IPS DF 6.9 (cell line): ENCODE measurements around the gene TMEM41B.

Source experiments
- DNase-seq: peaks from one replicate; pipeline ENCODE4 v3.0.0-alpha.2; 2013; ENCODE audit warnings: low read depth, low spot score
- H3K27ac ChIP-seq: one replicate; pipeline ENCODE4 v1.5.1; 2013; ENCODE audit warnings: low read length, control low read depth
- H3K27me3 ChIP-seq: 2 replicates; pipeline ENCODE4 v1.6.1; 2013; ENCODE audit warnings: mild to moderate bottlenecking, low read length; ENCODE audit not compliant: control insufficient read depth, insufficient read depth
- H3K36me3 ChIP-seq: 2 replicates; pipeline ENCODE4 v1.6.1; 2013; ENCODE audit warnings: low read length; ENCODE audit not compliant: control insufficient read depth, insufficient read depth
- H3K4me1 ChIP-seq: 2 replicates; pipeline ENCODE4 v1.6.1; 2013; ENCODE audit warnings: low read length; ENCODE audit not compliant: control insufficient read depth, insufficient read depth
- H3K4me3 ChIP-seq: 2 replicates; pipeline ENCODE4 v1.5.1; 2013; ENCODE audit warnings: mild to moderate bottlenecking, low read length
- H3K9me3 ChIP-seq: 2 replicates; pipeline ENCODE4 v1.6.1; 2013; ENCODE audit warnings: low read length, inconsistent platforms; ENCODE audit not compliant: control insufficient read depth, insufficient read depth
- WGBS: extraction: QIAGEN DNeasy Blood & Tissue Kit; methylation state at CpG from one replicate; pipeline ENCODE4 v1.1.7; 2013; ENCODE audit warnings: mixed read lengths, missing lambda C conversion rate; ENCODE audit not compliant: insufficient read length, insufficient coverage; 5-methylcytosine and 5-hydroxymethylcytosine counted together

Gene TMEM41B

DNA sequence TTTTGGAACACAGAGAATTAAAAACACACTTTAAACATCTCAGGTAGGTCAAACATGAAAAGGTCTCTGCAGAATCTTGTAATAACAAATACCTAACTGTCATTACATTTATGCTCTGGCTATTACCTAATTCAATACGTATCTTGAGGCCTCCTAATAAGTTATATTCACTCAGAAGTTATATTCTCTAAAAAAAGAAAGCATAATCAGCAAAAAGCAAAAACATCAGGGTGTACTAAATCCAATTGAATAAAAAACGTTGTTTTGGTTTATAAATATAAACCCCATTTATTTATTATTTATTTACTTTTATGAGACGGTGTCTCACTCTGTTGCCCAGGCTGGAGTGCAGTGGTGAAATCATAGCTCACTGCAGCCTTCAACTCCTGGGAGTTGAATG lies 10.2 kb downstream of the TMEM41B start:
- Histone ChIP-seq H3K27me3 (no peaks in the 10 kb centered on the region), H3K9me3 (no peaks in the 10 kb centered on the region), H3K4me3 (no peak overlapping the region), H3K27ac (no peak overlapping the region), H3K4me1 (no peaks in the 10 kb centered on the region), H3K36me3 (no peaks in the 10 kb centered on the region)
- DNase-seq, result no peak
- WGBS, result no CpG with 5 or more reads among the region's 3 CpGs

GRCh38 chr11:9302448-9302847 lies 11.9 kb downstream of the TMEM41B start:
- Histone ChIP-seq H3K27ac (no peak overlapping the region), H3K36me3 (no peaks in the 10 kb centered on the region), H3K4me3 (no peak overlapping the region), H3K9me3 (no peaks in the 10 kb centered on the region), H3K27me3 (no peaks in the 10 kb centered on the region), H3K4me1 (no peaks in the 10 kb centered on the region)
- no CpG with 5 or more reads among the region's 3 CpGs for WGBS
- no peak for DNase-seq

DNA sequence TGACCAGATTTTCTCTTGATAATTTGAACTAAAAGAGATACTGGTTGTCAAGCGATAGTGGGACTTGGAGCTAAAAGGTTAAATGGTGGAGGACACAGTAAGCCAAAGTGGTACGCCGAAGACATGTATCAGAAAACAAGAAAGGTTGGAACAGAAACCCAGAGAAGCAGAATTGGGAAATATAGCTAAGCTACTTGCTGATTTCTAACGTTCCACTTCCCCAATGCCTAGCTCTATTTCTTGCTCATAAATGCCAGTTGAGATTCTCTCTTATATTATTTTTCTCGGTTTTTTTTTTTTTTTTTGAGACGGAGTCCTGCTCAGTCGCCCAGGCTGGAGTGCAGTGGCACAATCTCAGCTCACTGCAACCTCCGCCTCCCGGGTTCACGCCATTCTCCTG lies 12.7 kb downstream of the TMEM41B start:
- Histone ChIP-seq H3K27ac (no peak overlapping the region), H3K9me3 (no peaks in the 10 kb centered on the region), H3K36me3 (no peaks in the 10 kb centered on the region), H3K4me3 (no peak overlapping the region), H3K27me3 (no peaks in the 10 kb centered on the region), H3K4me1 (no peaks in the 10 kb centered on the region)
- WGBS, result no CpG with 5 or more reads among the region's 10 CpGs
- no peak for DNase-seq

DNA sequence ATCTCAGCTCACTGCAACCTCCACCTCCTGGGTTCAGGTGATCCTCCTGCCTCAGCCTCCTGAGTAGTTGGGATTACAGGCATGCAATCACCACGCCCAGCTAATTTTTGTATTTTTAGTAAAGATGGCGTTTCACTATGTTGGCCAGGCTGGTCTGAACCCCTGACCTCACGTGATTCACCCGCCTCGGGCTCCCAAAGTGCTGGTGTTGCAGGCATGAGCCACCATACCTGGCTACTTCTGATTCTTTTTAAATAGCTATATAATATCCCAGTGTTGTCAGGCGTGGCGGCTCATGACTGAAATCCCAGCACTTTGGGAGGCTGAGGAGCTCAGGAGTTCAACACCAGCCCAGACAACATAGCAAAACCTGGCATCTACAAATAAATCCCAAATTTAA lies 20.7 kb downstream of the TMEM41B start:
- H3K27ac ChIP-seq, result no peak overlapping the region
- no peak for DNase-seq
- H3K4me3 ChIP-seq, result no peak overlapping the region
- H3K9me3 ChIP-seq, result no peaks in the 10 kb centered on the region
- H3K4me1 ChIP-seq, result no peaks in the 10 kb centered on the region
- peaks cover 5% of the 10 kb centered on the region; the same call in 1 of the 2 replicates for H3K36me3 ChIP-seq
- no CpG with 5 or more reads among the region's 7 CpGs for WGBS
- H3K27me3 ChIP-seq, result no peaks in the 10 kb centered on the region

DNA sequence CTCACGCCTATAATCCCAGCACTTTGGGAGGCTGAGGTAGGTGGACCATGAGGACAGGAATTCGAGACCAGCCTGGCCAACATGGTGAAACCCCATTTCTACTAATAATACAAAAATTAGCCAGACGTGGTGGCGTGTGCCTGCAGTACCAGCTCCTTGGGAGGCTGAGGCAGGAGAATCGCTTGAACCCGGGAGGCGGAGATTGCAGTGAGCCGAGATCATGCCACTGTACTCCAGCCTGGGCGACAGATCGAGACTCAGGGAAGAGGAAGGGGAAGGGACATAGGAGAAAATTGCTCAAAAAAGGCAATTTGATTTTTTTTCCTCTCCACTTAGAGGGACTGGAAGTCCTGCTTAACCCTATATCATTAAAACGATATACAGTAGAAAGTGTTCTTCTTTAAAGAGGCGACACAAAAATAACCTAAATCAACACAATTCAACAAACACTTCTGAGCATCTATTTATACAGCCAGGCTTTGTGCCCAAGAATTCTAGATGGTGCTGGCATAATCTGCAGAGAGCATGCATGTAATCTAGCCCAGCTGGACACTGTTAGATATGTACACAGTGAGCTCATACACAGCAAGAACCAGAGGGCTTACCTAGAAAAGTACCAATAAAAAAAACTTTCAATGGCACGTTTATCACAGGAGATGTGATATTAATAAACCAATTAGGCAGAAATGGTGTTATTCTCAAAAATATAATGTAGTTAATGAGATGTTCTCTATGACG lies 28.4 kb downstream of the TMEM41B start:
- Histone ChIP-seq H3K27me3 (no peaks in the 10 kb centered on the region), H3K27ac (no peak overlapping the region), H3K9me3 (no peaks in the 10 kb centered on the region), H3K4me1 (no peaks in the 10 kb centered on the region), H3K36me3 (peaks cover 2% of the 10 kb centered on the region; the same call in 1 of the 2 replicates), H3K4me3 (no peak overlapping the region)
- no peak for DNase-seq
- no CpG with 5 or more reads among the region's 14 CpGs for WGBS

- H3K36me3 ChIP-seq, result peaks cover 2% of the 10 kb centered on the region; the same call in 1 of the 2 replicates
- no peak overlapping the region for H3K27ac ChIP-seq
- H3K4me1 ChIP-seq, result no peaks in the 10 kb centered on the region
- no peak overlapping the region for H3K4me3 ChIP-seq
- WGBS, result no CpG with 5 or more reads among the region's 4 CpGs
- H3K27me3 ChIP-seq, result no peaks in the 10 kb centered on the region
- H3K9me3 ChIP-seq, result no peaks in the 10 kb centered on the region
- no peak for DNase-seq
Measured at GRCh38 chr11:9280655-9281301, 33.6 kb downstream of the TMEM41B start.

DNA sequence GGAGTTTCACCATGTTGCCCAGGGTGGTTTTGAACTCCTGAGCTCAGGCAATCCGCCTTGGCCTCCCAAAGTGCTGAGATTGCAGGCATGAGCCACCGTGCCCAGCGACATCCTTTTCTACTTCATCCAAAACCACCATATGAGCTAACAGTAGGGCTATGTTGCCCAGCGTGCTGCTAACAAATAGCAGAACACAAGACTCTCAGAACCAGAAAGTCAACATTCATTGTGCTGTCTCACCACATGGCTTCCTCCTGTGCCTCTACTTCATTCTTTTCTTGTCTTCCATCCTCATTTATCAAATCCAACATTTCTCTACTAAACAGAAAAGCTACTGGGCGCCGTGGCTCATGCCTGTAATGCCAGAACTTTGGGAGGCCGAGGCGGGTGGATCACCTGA lies 37.2 kb downstream of the TMEM41B start:
- Histone ChIP-seq H3K4me1 (no peaks in the 10 kb centered on the region), H3K27ac (no peak overlapping the region), H3K4me3 (no peak overlapping the region), H3K36me3 (peaks cover 2% of the 10 kb centered on the region; the same call in 1 of the 2 replicates), H3K27me3 (no peaks in the 10 kb centered on the region), H3K9me3 (no peaks in the 10 kb centered on the region)
- no peak for DNase-seq
- no CpG with 5 or more reads among the region's 8 CpGs for WGBS

DNA sequence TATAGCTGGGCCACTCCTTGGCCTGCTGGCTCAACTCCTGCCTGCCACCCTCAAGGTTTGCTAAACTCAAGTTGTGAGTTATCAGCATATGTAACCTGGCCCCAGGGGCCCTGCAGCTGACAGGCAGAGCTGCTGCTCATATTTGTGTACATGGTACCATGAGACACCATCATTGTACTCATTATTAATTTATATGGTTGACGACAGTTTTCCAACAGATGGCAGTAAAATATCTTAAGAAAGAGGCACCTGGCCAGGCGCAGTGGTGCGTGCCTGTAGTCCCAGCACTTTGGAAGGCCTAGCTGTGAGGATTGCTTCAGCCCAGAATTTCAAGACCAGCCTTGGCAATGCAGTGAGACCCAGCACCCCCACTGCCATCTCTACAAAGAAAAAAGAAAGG lies 37.8 kb downstream of the TMEM41B start:
- Histone ChIP-seq H3K4me1 (no peaks in the 10 kb centered on the region), H3K36me3 (peaks cover 2% of the 10 kb centered on the region; the same call in 1 of the 2 replicates), H3K9me3 (no peaks in the 10 kb centered on the region), H3K4me3 (no peak overlapping the region), H3K27ac (no peak overlapping the region), H3K27me3 (no peaks in the 10 kb centered on the region)
- WGBS, result no CpG with 5 or more reads among the region's 3 CpGs
- no peak for DNase-seq

DNA sequence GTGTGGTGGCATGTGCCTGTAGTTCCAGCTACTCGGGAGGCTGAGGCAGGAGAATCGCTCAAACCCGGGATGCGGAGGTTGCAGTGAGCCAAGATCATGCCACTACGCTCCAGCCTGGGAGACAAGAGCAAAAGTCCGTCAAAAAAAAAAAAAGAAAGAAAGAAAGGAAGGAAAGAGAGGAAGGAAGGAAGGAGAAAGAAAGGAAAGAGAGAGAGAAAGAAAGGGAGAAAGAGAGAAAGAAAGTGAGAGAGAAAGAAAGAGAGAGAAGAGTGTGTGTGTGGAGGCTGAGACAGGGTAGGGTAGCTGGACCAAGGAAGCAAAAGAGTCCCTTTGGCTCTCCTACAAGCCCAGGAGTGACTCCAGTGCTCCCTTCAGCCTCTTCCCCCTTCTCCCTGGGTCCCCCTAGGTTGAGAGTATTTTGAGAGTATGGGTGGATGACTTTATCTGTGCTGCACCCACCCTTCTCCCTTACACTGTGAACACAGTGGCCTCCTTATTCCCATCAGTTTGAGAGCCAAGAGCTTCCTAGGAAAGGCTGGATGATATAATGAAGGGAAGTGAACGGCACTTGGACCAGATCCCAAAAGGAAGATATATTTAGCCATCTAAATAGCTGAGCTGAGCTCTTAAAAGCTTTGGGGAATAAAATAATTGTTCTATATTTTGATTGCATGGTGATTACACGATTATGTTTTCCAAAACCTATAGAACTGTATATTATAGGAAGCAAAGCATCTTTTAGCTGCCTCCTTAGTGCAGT lies 39.7 kb downstream of the TMEM41B start:
- no peak for DNase-seq
- Histone ChIP-seq H3K27me3 (no peaks in the 10 kb centered on the region), H3K27ac (no peak overlapping the region), H3K4me3 (no peak overlapping the region), H3K36me3 (no peaks in the 10 kb centered on the region), H3K4me1 (no peaks in the 10 kb centered on the region), H3K9me3 (no peaks in the 10 kb centered on the region)
- WGBS, result no CpG with 5 or more reads among the region's 8 CpGs

GRCh38 chr11:9273376-9274336 lies 40.7 kb downstream of the TMEM41B start:
- H3K27ac ChIP-seq, result no peak overlapping the region
- H3K4me3 ChIP-seq, result no peak overlapping the region
- no CpG with 5 or more reads among the region's 15 CpGs for WGBS
- DNase-seq, result no peak
- no peaks in the 10 kb centered on the region for H3K4me1 ChIP-seq
- no peaks in the 10 kb centered on the region for H3K9me3 ChIP-seq
- H3K36me3 ChIP-seq, result no peaks in the 10 kb centered on the region
- no peaks in the 10 kb centered on the region for H3K27me3 ChIP-seq
